GM18508 (cell line): ENCODE data around the gene FABP6.

ENCODE experiments used
- ATAC-seq: cut with Tn5 transposase; IDR thresholded peaks from one replicate; pipeline ENCODE4 v1.9.1; 2021; ENCODE audit warnings: moderate number of reproducible peaks; ENCODE audit not compliant: insufficient read depth, unreplicated experiment

The FABP6 gene

DNA sequence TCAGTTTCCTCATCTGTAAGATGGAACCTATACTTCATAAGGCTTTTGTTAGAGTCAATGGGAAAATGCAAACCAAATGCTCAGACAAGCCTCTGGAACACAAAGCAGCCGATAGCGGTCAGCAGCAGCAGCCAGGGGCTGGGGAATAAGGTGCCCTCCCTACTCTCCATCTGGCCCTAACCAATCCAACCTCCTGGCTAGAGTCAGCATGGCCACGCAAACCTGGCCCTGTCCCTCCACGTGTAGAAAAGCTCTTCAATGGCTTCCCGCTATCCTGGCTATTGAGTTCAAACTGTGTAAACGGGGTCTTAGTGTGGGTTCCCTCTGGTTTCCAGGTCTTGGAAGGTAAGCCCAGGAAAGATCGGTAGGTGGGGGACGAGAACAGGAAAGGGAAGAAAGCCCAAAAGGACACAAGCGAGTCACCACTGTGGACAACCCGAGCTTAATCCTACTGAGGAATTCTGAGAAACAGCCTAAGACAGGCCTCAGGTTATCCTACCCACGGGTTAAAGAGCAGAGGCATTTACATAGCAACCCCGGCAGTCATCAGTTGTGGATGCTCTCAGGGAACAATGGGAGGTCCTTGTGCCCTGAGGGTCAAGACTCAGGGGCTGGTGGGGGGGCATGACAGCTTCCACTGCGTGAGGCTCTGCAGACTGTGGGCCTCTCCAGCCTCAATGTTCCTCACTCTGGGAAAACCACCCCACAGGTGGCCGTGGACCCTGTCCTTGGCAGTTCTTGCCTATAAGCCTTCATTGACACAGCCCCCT is 30.9 kb downstream of the FABP6 start:
- no peak for ATAC-seq

DNA sequence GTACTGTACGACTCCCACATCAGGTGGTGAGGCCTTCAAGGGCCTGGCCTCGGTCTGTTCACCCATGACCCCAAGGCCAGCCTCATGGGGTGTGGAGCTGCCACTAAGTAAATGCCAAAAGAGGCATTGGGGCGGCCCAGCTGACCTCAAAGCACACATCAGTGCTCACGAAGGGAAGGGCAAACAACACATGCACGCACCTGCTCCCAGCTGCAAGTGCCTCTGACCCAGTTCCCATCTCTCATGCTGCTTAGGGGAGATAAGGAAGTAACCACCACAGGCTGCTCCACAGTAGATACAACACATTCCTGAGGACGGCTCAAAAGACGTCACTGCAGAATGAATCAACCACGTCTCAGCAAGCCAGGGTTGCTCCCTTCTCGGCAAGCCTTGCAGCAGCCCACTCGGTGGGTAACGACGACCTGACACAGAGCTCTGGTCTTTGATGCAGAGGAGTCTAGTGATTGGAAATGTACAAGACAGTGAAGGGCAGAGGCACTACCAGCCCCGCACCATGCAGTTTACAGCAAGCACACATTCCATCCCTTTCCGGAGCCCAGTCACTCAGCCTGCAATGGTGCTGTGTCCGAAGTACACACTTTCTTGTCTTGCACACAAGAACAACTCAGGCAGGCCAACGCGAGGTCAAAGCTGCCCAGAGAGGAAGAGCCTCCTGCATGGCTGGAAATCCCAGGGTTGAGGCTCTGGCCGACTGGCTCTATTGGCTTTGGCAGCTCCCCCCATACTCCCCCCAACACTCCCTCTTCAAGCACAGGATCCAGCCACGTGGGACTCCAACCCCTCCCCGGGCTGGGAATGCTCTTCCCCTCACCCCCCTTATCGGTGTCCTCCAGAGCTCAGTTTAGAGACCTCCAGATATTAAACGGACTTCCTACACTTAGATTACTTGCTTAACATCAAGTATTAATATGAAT is 31.8 kb downstream of the FABP6 start:
- ATAC-seq = no peak

DNA sequence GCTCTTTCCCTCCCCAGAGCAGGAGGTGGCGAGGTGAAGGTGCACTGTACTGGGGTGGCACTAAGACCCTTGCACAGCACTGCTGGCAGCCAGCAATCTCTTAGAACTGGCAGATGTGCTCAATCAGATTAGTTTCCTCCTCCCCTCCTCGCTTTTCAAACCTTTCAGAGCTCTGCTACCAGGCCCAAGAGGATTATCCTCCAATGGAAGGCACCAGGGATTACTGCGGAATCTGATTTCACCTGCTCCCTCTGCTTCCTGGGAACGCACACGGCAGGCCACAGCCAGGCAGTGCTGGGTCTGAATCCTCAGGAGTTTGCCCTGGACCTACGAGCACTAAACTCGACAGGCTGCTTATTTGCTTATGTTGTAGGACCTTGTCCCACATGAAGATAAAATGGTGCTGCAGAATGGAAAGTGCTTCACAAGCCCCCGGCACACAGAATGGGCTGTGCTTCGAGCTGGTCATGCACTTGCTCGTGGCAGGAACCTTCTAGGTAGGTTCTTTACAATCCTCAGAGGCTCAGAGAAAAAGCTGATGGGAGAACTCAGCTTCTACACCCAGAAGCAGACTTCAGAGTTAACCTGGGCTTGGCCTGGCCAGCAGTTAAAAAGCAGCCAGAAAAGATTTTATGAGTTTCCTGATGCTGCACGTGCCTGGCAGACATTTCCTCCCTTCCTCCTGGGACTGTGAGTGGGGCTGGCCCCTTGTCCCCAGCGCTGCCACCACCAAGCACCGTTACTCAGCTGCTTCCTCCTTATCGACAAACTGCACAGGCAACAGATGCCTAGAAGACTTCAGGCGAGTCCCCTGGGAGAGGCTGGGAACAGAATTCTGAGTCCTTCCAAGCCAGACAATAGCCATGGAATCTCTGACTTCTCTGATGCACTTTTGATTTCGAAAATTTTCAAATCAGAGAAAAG is 33.1 kb downstream of the FABP6 start:
- ATAC-seq = no peak

GRCh38 chr5:160263326-160263855 is 34.1 kb downstream of the FABP6 start:
- ATAC-seq = no peak

DNA sequence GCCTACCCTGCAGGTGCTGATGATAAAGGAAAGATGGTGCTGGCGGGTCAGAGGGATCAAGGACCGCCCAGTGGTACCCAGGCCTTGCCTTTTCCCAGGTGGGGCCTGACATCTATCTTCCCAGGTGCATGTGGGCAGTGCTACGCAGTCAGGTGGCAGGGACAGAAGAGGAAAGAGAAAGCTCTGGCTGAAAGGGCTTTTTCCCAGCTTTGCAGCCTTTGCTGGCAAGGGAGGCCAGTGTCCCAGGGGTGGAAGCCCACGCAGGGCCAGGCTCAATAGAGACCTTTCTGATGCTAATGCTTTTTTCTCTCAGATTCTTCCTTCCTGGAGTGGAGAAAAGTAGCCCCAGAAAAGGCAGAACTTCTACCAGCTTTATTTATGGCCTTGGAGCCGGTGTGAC is 36.7 kb downstream of the FABP6 start:
- ATAC-seq = no peak

- ATAC-seq = no peak
Observed at GRCh38 chr5:160266752-160267345, 37.5 kb downstream of the FABP6 start.

DNA sequence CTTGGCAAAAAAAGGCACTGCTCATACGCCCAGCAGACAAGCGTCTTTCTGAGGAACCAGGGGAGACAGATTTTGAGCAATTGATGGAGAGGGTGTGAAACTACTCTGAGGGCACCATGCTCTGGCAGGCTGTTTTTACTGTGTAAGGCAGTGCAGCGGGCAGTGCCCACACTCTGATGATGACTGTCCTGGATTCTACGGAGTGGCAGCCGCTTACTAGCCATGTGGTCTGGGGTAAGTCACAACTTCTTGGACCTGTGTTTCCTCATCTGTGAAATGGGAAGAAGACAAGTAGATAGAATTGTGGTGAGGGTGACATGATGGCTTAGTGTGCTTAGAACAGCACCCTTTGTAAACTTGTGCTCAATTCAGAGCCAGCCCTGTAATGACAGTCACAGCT is 38.8 kb downstream of the FABP6 start:
- no peak for ATAC-seq

- ATAC-seq = no peak
Observed at GRCh38 chr5:160269017-160269416, 39.7 kb downstream of the FABP6 start.

- ATAC-seq = no peak
Observed at GRCh38 chr5:160270704-160271103, 41.4 kb downstream of the FABP6 start.

- no peak for ATAC-seq
Observed at GRCh38 chr5:160271396-160271795, 42.1 kb downstream of the FABP6 start.

DNA sequence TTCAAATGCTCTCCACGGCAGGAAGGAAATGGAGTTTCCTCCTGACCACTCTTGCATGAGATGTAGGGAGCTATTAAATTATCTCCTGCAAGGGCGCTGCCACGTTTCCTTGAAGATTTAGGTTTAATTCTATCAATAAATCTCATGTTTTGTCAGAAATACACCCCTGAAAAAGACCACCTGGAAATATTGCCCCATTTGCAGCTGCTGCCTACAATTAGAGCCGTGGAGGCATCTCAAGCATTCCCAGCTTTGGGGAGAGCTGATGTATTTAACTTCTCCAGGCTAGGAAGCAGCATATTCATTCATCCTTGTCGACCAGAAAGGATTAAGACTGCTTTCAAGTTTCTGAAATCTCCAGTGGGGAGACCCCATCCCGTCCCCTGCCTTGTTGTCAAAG is 42.5 kb downstream of the FABP6 start:
- no peak for ATAC-seq

DNA sequence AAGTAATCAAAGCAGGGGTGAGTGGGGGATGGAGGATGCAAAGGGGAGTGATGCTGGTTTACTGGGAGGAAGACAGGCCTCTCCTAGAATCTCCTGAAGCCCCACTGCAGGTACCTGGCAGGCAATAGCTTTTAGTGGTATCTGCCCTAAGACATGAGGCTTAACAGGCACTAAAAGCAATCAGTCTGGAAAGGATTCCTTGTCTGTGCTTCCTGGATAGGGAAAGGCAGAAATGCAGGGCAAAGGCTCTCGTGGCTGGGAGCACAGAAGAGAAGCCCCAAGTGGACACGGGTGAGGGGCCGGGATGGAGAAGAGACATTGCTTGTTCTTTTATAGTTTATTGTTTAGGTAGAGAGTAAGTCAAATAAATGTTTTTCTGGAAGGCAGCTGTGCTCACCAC is 43.0 kb downstream of the FABP6 start:
- ATAC-seq = no peak

DNA sequence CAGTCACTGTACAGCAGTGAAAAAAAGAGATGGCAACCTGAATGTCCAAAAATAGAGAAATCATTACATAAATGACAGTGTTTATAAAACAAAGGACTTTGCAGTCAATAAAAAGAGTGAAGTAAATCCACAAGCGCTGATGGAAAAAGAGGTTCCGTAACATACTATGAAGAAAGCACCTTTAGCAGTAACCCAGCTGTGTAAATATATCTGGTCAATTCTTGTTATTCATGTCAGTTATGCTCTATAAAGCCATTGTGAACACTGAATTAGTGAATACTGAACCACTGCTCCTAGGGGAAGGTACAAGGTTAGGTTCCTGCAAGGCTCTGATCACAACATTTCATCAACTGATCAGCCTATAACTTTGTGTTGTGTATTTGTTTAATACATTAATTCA is 43.6 kb downstream of the FABP6 start:
- no peak for ATAC-seq

DNA sequence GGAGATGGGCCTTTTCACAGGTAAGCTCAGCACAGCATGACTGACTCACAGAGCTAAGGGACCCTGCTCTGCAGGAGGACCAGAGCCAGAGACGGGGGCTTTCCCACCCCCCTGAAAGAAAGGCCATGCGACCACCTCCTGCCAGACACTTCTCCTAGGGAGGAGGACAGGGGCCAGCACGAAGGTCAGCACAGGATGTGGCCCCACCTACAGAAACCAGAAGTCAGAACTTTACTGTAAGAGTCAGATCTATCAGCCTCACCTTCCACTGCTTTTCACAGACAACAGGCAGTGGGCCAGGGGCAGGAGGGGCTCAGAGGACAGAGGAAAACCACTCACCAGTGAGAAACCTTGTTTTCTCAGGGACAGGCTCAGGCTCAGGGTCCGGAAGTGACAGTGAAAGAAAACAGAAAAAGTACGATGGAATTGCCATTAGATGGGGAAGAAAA is 45.2 kb downstream of the FABP6 start:
- ATAC-seq = no peak

DNA sequence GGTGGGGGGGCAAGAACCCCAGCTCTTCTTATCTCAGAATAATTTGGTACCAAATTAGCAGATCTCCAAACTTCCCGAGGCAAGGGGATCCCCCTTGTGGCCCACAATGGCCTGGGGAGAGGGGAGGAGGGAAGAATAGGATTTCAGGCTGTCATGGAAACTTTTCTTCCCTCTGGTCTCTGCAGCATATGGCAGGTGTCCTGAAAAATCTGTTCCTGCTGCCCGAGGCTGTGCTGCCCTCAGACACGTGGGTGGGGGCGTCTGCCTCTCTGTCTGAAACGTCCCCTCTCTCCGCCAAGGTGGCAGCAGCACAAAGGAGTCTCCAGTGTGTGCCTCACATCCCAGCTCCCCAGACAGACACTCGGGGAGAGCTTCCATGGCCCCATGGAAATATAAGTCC is 49.0 kb downstream of the FABP6 start:
- no peak for ATAC-seq

DNA sequence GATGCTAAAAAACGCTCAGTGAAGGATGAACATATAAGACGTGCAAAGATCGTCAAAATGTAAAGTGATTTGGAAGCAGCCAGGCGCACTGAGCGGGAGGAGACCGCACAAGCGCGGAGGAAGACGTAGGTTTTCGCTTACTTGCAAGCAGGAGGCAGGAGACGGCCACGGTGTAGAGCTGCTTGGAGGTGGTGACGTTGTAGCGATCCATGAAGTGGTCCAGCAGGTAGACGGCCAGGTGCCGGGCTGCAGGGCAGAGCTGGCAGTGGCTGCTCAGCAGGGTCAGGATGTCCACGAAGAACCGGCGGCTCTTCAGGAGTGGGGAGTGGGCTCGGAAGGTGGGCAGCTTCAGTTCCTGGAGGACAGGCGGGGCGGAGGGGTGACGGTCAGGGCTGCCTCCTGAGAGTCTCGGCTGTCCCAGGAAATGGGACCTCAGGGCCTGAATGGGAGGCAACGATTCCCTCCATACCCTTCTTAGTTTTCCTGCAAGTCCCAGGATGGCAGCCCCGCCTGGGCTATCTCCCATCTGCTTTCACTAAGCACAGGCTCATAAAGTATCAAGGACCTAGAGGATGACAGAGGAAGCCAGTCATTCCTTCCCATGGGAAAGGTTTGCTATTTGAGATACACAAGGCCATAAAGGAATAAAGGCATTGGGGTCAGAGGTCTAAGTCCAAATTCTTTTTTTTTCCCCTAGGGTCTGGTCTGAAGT is 51.2 kb downstream of the FABP6 start:
- ATAC-seq = no peak

GRCh38 chr5:160281275-160281674 is 52.0 kb downstream of the FABP6 start:
- ATAC-seq = no peak

DNA sequence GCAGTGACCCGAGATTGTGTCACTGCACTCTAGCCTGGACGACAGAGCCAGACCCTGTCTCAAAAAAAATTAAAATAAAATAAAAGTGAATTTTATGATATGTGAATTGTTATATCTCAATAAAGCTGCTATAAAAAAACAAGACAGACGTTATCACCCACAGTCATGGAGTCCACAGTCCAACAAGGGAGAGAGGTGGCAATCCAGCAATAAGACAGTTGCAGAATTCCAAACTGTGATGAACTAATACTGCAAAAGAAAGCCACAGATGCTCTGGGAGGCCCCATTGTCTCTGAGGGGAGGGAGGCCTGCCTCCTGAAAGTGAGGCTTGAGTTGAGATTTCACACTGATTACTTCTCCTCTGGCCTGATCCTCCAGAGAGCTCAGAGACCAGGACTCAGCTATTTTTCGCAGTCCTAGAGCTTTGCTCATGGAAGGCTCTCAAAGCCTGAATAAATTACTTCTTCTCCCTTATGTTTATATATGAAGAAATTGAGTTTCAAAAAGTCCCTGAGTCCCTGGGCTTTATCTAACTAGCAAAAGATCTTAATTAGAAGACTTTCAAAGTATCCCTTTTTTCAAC is 55.1 kb downstream of the FABP6 start:
- no peak for ATAC-seq

DNA sequence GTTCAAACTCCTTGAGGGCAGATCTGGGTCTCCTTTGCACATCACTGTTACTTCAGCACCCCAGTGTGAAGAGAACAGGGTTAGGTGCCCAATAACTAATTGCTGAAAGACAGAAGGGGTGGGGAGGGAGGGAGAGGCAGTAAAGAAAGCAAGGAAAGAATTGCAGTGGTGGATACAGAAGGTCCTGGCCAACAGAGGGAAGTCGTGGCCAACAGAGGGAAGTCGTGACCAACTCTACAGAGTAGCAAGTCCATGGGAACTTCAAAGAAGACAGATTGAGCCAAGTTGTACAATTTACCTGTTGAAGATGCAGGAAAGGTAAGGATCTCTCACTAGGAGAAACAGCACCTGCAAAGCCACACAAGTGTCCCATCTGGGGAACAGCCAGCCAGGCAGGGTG is 56.0 kb downstream of the FABP6 start:
- ATAC-seq = no peak
